NT2/D1 (cell line): ENCODE data around the gene NDUFB2.

Source experiments
- YY1 ChIP-seq: IDR thresholded peaks from 2 replicates; pipeline ENCODE4 v1.6.1; 2011; ENCODE audit not compliant: insufficient read length, insufficient read depth
- ZNF274 ChIP-seq: IDR thresholded peaks from 2 replicates; pipeline ENCODE4 v1.6.1; 2011; ENCODE audit warnings: mild to moderate bottlenecking, low read depth, low read length

DNA sequence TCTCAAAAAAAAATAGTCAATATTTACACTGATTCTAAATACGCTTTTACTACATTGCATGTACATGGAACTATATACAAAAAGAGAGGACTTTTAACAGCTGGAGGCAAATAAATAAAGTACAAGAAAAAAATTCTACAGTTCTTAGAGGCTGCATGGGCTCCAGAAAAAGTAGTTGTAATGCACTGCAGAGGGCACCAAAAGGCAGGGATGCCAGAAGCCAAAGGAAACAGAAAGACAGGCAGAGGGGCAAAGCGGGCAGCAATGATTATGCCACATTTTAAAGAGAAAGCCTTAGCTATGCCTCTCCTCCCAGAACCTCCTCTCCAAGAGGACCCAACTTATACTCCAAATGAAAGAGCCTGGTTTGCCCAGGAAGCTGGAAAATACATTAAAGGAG is 35.4 kb upstream of the NDUFB2 start:
- TF ChIP-seq YY1 (no peak), ZNF274 (no peak)
